AG10803 (cell line): ENCODE measurements around the gene MRTO4.
"Not testable (repeated sequence)": the region's sequence is repeated elsewhere in the genome, so short reads cannot be mapped to it uniquely, and the experiment has no call there.

Experiments used
- DNase-seq: peaks from one replicate; pipeline ENCODE4 v3.0.0; 2010; ENCODE audit warnings: low read depth
- H3K4me3 ChIP-seq: 2 replicates; pipeline ENCODE4 v1.5.1; 2011; ENCODE audit warnings: mild to moderate bottlenecking, low read length, control low read depth
- CTCF ChIP-seq: conservative IDR thresholded peaks from 2 replicates; pipeline ENCODE4 v1.5.1; 2011; ENCODE audit warnings: mild to moderate bottlenecking, low read length, control low read depth, inconsistent platforms

The MRTO4 gene

DNA sequence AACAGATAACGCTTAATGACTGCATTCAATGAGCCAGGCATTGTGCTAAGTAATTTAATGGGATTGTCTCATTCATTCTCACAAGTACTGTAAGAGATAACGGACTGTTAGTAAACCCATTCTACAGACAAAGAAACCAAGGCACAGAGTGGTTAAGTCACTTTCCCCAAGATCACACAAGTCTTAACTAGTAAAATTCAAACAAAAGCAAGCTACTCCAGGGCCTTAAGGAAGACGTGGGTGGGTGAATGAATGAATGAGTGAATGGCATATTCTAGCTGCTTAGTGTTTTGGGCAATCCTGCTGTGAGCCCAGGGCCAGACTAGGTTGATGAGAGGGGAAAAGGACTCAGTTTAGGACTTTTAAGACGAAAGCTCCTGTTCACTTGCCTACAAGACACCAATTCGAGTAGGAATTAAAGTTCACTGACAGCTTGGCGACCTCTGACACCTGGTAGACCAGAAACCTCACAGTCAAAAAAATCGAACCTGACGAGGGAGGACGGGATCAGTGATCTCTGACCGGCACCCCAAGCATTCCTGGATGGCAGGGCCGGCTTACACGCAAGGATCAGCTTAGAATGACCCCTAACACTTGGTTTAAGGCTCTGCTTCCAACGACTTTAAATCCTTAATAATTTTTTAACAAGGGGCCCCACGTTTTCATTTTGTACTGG lies 838 bp upstream of the MRTO4 start:
- no peak for TF ChIP-seq CTCF
- no peak for DNase-seq
- H3K4me3 ChIP-seq: peak overlapping the region; percentile 99

DNA sequence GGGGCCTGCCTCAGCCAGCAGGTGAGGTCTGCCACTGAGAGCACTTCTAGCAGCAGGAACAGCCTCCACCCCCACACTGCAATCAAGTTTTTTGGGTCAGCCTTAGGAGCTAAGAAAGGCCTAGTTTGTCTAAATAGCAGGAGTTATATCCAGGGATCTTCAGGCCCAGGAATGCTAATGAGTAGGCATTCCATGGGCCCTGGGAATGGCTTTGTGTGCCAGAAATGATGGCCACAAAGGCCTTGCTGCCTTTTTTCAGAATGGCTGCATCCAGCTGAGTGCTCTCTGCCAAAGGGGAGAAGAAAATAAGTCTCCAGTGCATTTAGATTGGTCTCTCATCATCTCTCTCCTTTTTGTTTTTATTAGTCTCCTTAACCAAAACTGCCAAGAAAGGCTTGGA lies 2.8 kb downstream of the MRTO4 start:
- DNase-seq: peak; percentile 9
- H3K4me3 ChIP-seq: no peak overlapping the region
- TF ChIP-seq CTCF: no peak

DNA sequence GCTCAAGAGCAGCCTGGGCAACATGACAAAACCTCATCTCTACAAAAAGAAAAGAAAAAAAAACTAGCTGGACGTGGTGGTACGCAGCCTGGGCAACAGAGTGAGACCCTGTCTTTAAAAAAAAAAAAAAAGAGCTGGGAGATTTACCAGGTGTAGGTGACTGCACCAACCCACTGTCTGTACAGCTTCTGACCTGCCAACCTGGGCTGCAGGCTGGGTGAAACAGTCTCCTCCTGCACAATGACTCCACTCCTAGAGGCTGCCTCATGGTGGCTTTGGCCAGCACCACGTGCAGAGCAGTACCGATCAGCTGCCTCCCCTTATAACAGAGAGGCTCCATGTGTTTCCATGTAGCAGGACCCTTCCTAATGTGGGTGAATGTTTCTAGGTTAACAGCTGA lies 3.7 kb downstream of the MRTO4 start:
- no peak for TF ChIP-seq CTCF
- DNase-seq: no peak

DNA sequence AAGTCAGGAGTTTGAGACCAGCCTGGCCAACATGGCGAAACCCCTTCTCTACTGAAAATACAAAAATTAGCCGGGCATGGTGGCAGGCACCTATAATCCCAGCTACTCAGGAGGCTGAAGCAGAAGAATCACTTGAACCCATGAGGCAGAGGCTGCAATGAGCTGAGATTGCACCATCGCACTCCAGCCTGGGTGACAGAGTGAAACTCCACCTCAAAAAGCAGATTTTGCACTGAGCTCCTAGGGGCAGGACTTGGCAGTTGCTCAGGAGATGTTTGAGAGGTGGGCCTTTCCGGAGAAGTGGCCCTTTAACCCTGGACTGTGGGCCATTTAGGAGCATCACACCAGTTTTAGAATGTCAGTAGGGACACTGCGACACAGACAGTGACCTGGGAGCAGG lies 4.7 kb downstream of the MRTO4 start:
- H3K4me3 ChIP-seq, DNase-seq: not testable (repeated sequence)

More for the DNA sequence above, 3.7 kb downstream of the MRTO4 start:
- H3K4me3 ChIP-seq: no peak overlapping the region

GRCh38 chr1:19257178-19257914 lies 5.7 kb downstream of the MRTO4 start:
- TF ChIP-seq CTCF: no peak
- DNase-seq: no peak
- no peak overlapping the region for H3K4me3 ChIP-seq

DNA sequence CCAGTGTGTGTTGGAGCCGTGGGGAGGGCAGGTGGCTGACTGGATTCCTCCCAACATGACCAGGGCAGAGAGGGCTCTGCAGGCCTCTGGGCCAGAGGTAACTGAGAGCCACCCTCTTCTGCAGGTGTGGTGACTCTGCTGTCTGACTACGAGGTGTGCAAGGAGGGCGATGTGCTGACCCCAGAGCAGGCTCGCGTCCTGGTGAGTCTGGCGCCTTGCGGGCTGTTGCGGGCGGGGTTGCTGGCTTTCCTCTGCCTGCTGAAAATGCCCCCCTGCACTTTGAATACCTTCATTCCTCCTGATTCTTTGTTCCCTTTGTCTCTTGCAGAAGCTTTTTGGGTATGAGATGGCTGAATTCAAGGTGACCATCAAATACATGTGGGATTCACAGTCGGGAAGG lies 6.7 kb downstream of the MRTO4 start:
- no peak for DNase-seq
- H3K4me3 ChIP-seq: no peak overlapping the region
- TF ChIP-seq CTCF: no peak

- H3K4me3 ChIP-seq: no peak overlapping the region
- TF ChIP-seq CTCF: no peak
- peak; percentile 92 for DNase-seq
These were observed 8.9 kb downstream of the MRTO4 start for GRCh38 chr1:19260211-19261138.
